Psoas muscle (tissue), 8 donors: ENCODE measurements around the gene CCR2. TPM values are rescaled to one million over a fixed set of nuclear protein-coding genes. Genes with fewer than 3 reads are reported as not detected.
A peak's percentile ranks its signal among the peaks of the same experiment; 100 is the strongest.
"Not testable (repeated sequence)": the region's sequence is repeated elsewhere in the genome, so short reads cannot be mapped to it uniquely, and the experiment has no call there.

ENCODE experiments used
- ATAC-seq, 4 donors: fragments of 200-7000 bp; cut with Tn5 transposase; one replicate each; pipeline ENCODE4 v1.9.1; 2020; ENCODE audit warnings: moderate library complexity in 3 of 4, mild to moderate bottlenecking in 2 of 4
- DNase-seq, 2 donors: peaks; one replicate each; pipeline ENCODE4 v3.0.0-alpha.2; 2020
- H3K27ac ChIP-seq: fragments of 200-600 bp; one replicate; pipeline ENCODE4 v1.8.0; 2022
- H3K27me3 ChIP-seq, 3 donors: fragments of 200-600 bp in 1 of 3; one replicate each; pipeline versions ENCODE4 v1.6.1 to v1.8.0; 2013 to 2022; ENCODE audit warnings: low read length in 2 of 3, mild to moderate bottlenecking in 2 of 3, moderate library complexity in 1 of 3; ENCODE audit not compliant: insufficient read depth in 3 of 3
- H3K36me3 ChIP-seq, 2 donors: fragments of 200-600 bp in 1 of 2; one replicate each; pipeline versions ENCODE4 v1.6.1 to v1.8.0; 2013 to 2022; ENCODE audit warnings: low read depth in 1 of 2, mild to moderate bottlenecking in 1 of 2, moderate library complexity in 1 of 2; ENCODE audit not compliant: insufficient read depth in 1 of 2
- H3K4me1 ChIP-seq: fragments of 200-600 bp; one replicate; pipeline ENCODE4 v1.8.0; 2022
- H3K4me3 ChIP-seq: fragments of 200-600 bp; one replicate; pipeline ENCODE4 v1.8.0; 2022; ENCODE audit warnings: mild to moderate bottlenecking
- H3K9me3 ChIP-seq: fragments of 200-600 bp; one replicate; pipeline ENCODE4 v1.8.0; 2022
- CTCF ChIP-seq: fragments of 200-600 bp; IDR thresholded peaks from one replicate; pipeline ENCODE4 v1.8.0; 2022; ENCODE audit warnings: antibody characterized with exemption
- WGBS, 3 donors: extraction: QIAGEN DNeasy Blood & Tissue Kit; methylation state at CpG; one replicate each; pipeline versions ENCODE4 v1.1.6 to v1.1.7; 2013; 5-methylcytosine and 5-hydroxymethylcytosine counted together
- intact Hi-C, 2 donors: fragments of 100-400 bp; cut with DNase I; formaldehyde crosslinking; loops; one replicate each; pipeline versions ENCODE4 v1.11.0 to v1.14.2; 2022
- polyA plus RNA-seq, 3 donors: library from polyadenylated mRNA; stranded (reverse); fragments of 200-250 nt; gene quantifications; one replicate each; pipeline ENCODE4 v1.2.3, GENCODE V29; 2013
- total RNA-seq, 4 donors: library from RNA; stranded (reverse); fragmentation: NEBNext Ultra II Directional in 2 of 4; extraction: Animal tissue kit (Norgen Biotek cat#: 25700) in 2 of 4; gene quantifications; one replicate each; pipeline versions ENCODE4 v1.2.1 to v1.2.4, GENCODE V29; 2021 to 2023
- donor health status: healthy with polysubstance abuse.
- donor health status: DM: no; HTN: no; CAD: no; lungs with moderate emphysema.
- donor health status: Bipolar disorder and iron deficiency.
- donor health status: healthy.
- donor health status: DM: yes; HTN: yes; CAD: no.
- donor health status: DM: no; HTN: no; CAD: no.
- donor health status: DM: no; HTN: no; CAD: no.
- donor health status: DM: yes; HTN: yes; CAD: no.

The CCR2 gene
- total and polyA plus RNA-seq, 7 donors = 0.10 to 1.0 (median 0.34) TPM

GRCh38 chr3:46400846-46401245, 46.9 kb downstream of the CCR2 start:
- TF ChIP-seq CTCF = no peak
- Histone ChIP-seq H3K4me3 (no peak overlapping the region), H3K4me1 (peaks cover 8% of the 10 kb centered on the region), H3K36me3 (no peaks in the 10 kb centered on the region), H3K9me3 (no peaks in the 10 kb centered on the region), H3K27ac (no peak overlapping the region), H3K27me3 (no peaks in the 10 kb centered on the region)
- no peak for ATAC-seq
- DNase-seq = no peak
- intact Hi-C loops = no loop called here
- WGBS, 3 donors = 68 to 81% (median 72%) methylated on average over 5 of the region's 5 CpGs

GRCh38 chr3:46401579-46401978, 47.7 kb downstream of the CCR2 start:
- peaks cover 7% of the 10 kb centered on the region for H3K4me1 ChIP-seq
- no peaks in the 10 kb centered on the region for H3K27me3 ChIP-seq
- no peak overlapping the region for H3K4me3 ChIP-seq
- 54 to 71% (median 63%) methylated on average over 2 of the region's 2 CpGs for WGBS, 3 donors
- H3K36me3 ChIP-seq = no peaks in the 10 kb centered on the region
- no peak for TF ChIP-seq CTCF
- ATAC-seq (no peak), DNase-seq (no peak)
- no peak overlapping the region for H3K27ac ChIP-seq
- intact Hi-C loops = no loop called here
- no peaks in the 10 kb centered on the region for H3K9me3 ChIP-seq

DNA sequence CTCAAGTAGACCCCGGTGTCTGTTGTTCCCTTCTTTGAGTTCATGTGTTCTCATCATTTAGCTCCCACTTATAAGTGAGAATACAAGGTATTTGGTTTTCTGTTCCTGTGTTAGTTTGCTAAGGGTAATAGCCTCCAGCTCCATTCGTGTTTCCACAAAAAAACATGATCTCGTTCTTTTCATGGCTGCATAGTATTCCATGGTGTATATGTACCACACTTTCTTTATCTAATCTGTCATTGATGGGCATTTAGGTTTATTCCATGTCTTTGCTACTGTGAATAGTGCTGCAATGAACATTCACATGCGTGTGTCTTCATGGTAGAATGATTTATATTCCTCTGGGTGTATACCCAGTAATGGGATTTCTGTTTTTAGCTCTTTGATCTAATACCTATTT, 49.0 kb downstream of the CCR2 start:
- H3K4me3 ChIP-seq, H3K9me3 ChIP-seq, DNase-seq, ATAC-seq, H3K27me3 ChIP-seq, intact Hi-C loops, H3K36me3 ChIP-seq, H3K27ac ChIP-seq: not testable (repeated sequence)
- WGBS, 3 donors = 93 to 96% (median 95%) methylated on average over 4 of the region's 4 CpGs
- peaks cover 10% of the 10 kb centered on the region for H3K4me1 ChIP-seq

DNA sequence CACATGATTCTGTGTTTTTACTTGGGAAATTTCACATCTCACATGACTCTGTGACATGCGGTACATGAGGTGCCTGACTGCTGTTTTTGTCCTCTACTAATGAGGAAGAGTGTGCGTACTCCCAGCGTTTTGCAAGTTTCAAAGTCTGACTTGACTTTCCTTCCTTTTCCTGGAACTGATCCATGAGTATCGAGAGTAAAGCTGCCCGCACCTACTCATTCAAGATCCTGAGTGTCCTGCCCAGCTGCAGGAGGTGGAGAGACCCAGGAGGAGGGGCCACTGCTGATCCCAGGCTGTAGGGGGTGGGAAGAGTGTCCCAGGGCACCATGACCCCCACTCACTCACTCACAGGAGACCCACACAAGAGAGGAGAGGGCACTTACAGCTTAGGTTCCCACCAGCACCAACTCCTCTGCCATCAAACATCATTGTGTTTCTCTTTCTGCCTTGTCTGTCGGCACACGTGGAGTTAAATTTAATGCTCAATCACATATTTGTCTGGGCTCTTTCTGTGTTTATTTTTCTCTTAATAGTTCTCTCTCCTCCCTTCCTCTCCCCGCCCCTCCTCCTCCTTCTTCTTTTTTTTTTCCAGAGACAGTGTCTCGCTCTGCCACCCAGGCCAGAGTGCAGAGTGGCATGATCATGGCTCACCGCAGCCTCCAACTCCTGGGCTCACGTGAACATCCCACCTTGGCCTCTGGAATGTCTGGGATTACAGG, 51.5 kb downstream of the CCR2 start:
- Histone ChIP-seq H3K27me3 (no peaks in the 10 kb centered on the region), H3K9me3 (no peaks in the 10 kb centered on the region), H3K4me3 (no peak overlapping the region), H3K27ac (peak overlapping the region; percentile 73), H3K36me3 (no peaks in the 10 kb centered on the region), H3K4me1 (peaks cover 17% of the 10 kb centered on the region)
- DNase-seq = no peak
- TF ChIP-seq CTCF = no peak
- ATAC-seq = no peak
- WGBS, 3 donors = 56 to 65% (median 64%) methylated on average over 11 of the region's 11 CpGs
- intact Hi-C loops = no loop called here

DNA sequence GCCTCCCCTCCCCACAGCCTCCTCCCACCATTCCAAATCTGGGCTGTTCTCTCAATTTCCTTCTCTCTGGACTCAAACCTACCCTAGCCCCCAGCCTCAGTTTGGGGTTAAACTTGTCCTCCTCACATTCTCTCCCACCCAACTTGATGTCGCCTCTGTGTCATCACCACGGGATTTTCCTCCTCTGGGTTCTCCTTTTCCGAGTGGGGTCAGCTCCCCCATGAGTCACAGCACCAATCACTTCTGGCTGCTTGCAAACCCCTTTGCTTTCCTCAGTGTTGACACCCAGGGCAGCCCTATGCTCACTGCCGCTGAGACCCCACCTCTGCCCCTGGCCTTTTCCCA, 52.5 kb downstream of the CCR2 start:
- TF ChIP-seq CTCF = no peak
- no peak for DNase-seq
- Histone ChIP-seq H3K9me3 (no peaks in the 10 kb centered on the region), H3K27ac (peak overlapping the region; percentile 73), H3K4me3 (no peak overlapping the region), H3K36me3 (no peaks in the 10 kb centered on the region), H3K4me1 (peaks cover 17% of the 10 kb centered on the region), H3K27me3 (no peaks in the 10 kb centered on the region)
- 71 to 76% (median 73%) methylated on average over 4 of the region's 4 CpGs for WGBS, 3 donors
- intact Hi-C loops = no loop called here
- ATAC-seq = no peak
